GM12878 (cell line): ENCODE results near the gene RIMBP2. TPM values are rescaled to one million over a fixed set of nuclear protein-coding genes. Genes with fewer than 3 reads are reported as not detected.
"Not testable (repeated sequence)": the region's sequence is repeated elsewhere in the genome, so short reads cannot be mapped to it uniquely, and the experiment has no call there.

Source experiments
- ATAC-seq: fragments of 200-7000 bp; cut with Tn5 transposase; 3 replicates; pipeline ENCODE4 v1.9.1; 2020; ENCODE audit warnings: mild to moderate bottlenecking, moderate library complexity
- BruUV-seq: library from RNA; stranded (reverse); fragments of 400-500 nt; replicated peaks from 2 replicates; lab custom pipeline; 2021; lab: Mats Ljungman, UMichigan
- CTCF ChIA-PET: fragments of 300-600 bp; sonication (Branson Sonifier 250); formaldehyde crosslinking; extraction: SDS; loops from one replicate; lab custom pipeline; 2021; ENCODE audit warnings: inconsistent platforms; lab: Yijun Ruan, JAX
- POLR2A ChIA-PET: fragments of 350-600 bp; formaldehyde crosslinking; extraction: SDS; loops from one replicate; lab custom pipeline; 2021; ENCODE audit warnings: inconsistent platforms; lab: Charles Lee
- RAD21 ChIA-PET: fragments of 300-600 bp; sonication (Branson Sonifier 250); formaldehyde crosslinking; loops from one replicate; lab custom pipeline; 2023; ENCODE audit warnings: antibody characterized with exemption; ENCODE audit not compliant: unreplicated experiment; lab: Charles Lee
- SMC1A ChIA-PET: fragments of 300-600 bp; sonication (Branson Sonifier 250); formaldehyde crosslinking; loops from one replicate; lab custom pipeline; 2023; ENCODE audit not compliant: unreplicated experiment, uncharacterized antibody; lab: Charles Lee
- DNase-seq: peaks from one replicate; pipeline ENCODE4 v3.0.0-alpha.2; 2011; ENCODE audit warnings: low read depth, low spot score
- FAIRE-seq: peaks from 3 replicates; lab custom pipeline; 2011; peaks lifted over from hg19 to GRCh38; lab: Jason Lieb, UNC
- H2AFZ ChIP-seq: 2 replicates; pipeline ENCODE4 v1.6.0; 2011; ENCODE audit warnings: low read depth, low read length, control low read depth; ENCODE audit not compliant: control insufficient read depth
- H3K27ac ChIP-seq: 2 replicates; pipeline ENCODE4 v1.5.1; 2011; ENCODE audit warnings: control low read depth; ENCODE audit not compliant: control insufficient read depth, insufficient read depth
- H3K27me3 ChIP-seq, 2 experiments: replicated peaks in 1 of 2; 2 replicates each; pipeline versions ENCODE4 v1.6.0 to v1.6.1; 2011; ENCODE audit warnings: low read length in 1 of 2; ENCODE audit not compliant: control insufficient read depth in 2 of 2, insufficient read depth in 2 of 2
- H3K36me3 ChIP-seq, 2 experiments: 2 replicates each; pipeline ENCODE4 v1.5.1; 2011; ENCODE audit warnings: low read length in 1 of 2; ENCODE audit not compliant: control insufficient read depth in 2 of 2, insufficient read depth in 2 of 2
- H3K4me1 ChIP-seq: 2 replicates; pipeline ENCODE4 v1.6.1; 2011; ENCODE audit warnings: mild to moderate bottlenecking, low read length, moderate library complexity, mixed read lengths; ENCODE audit not compliant: control insufficient read depth, insufficient read depth
- H3K4me2 ChIP-seq: 2 replicates; pipeline ENCODE4 v1.6.0; 2011; ENCODE audit warnings: control low read depth; ENCODE audit not compliant: control insufficient read depth, insufficient read depth
- H3K4me3 ChIP-seq: fragments of 200-600 bp; sonication (generic); 2 replicates; pipeline ENCODE4 v1.5.1; 2016
- H3K79me2 ChIP-seq: 2 replicates; pipeline ENCODE4 v1.6.0; 2011; ENCODE audit warnings: low read length; ENCODE audit not compliant: control insufficient read depth, insufficient read depth
- H3K9ac ChIP-seq: 2 replicates; pipeline ENCODE4 v1.8.0; 2011; ENCODE audit warnings: low read length, control low read depth, mixed read lengths; ENCODE audit not compliant: control insufficient read depth, insufficient read depth
- H3K9me3 ChIP-seq: replicated peaks from 3 replicates; pipeline ENCODE4 v1.5.1; 2011; ENCODE audit warnings: mild to moderate bottlenecking, low read length; ENCODE audit not compliant: control insufficient read depth, insufficient read depth
- H4K20me1 ChIP-seq: 2 replicates; pipeline ENCODE4 v1.6.0; 2011; ENCODE audit not compliant: control insufficient read depth, insufficient read depth
- BHLHE40 ChIP-seq, 2 experiments: fragments of 450-650 bp in 1 of 2; IDR thresholded peaks; 2 replicates each; pipeline ENCODE4 v1.6.1; 2011 to 2017; ENCODE audit warnings: low read depth in 2 of 2, borderline replicate concordance in 1 of 2, improper control_type of control experiment in 1 of 2, low read length in 1 of 2, mild to moderate bottlenecking in 1 of 2
- CREM ChIP-seq: IDR thresholded peaks from 2 replicates; pipeline ENCODE4 v1.6.1; 2014; ENCODE audit warnings: antibody characterized with exemption, low read depth
- MYB ChIP-seq: fragments of 150-350 bp; IDR thresholded peaks from 2 replicates; pipeline ENCODE4 v1.6.1; 2014; ENCODE audit warnings: mild to moderate bottlenecking, low read depth, low read length, borderline replicate concordance
- NFXL1 ChIP-seq: fragments of 450-650 bp; IDR thresholded peaks from 2 replicates; pipeline ENCODE4 v1.6.1; 2017; ENCODE audit warnings: antibody characterized with exemption, mild to moderate bottlenecking, borderline replicate concordance
- PAX5 ChIP-seq: IDR thresholded peaks from 2 replicates; pipeline ENCODE4 v1.6.1; 2011; ENCODE audit warnings: low read depth, low read length, borderline replicate concordance
- STAT1 ChIP-seq: fragments of 450-650 bp; conservative IDR thresholded peaks from 2 replicates; pipeline ENCODE4 v1.6.1; 2014; ENCODE audit warnings: antibody characterized with exemption, mild to moderate bottlenecking
- YBX1 ChIP-seq: fragments of 450-650 bp; IDR thresholded peaks from 2 replicates; pipeline ENCODE4 v1.6.1; 2016; ENCODE audit warnings: antibody characterized with exemption
- ZNF384 ChIP-seq: IDR thresholded peaks from 2 replicates; pipeline ENCODE4 v1.6.1; 2012; ENCODE audit warnings: low read depth, mild to moderate bottlenecking, low read length, improper control_type of control experiment, borderline replicate concordance
- WGBS: methylation state at CpG from one replicate; pipeline ENCODE4 v1.1.6; 2016; ENCODE audit warnings: low lambda C conversion rate; ENCODE audit not compliant: insufficient replicate concordance, insufficient coverage; ENCODE audit errors: missing lambda C conversion rate; 5-methylcytosine and 5-hydroxymethylcytosine counted together
- in situ Hi-C: fragments of 300-500 bp; cut with MboI; formaldehyde crosslinking; loops from 9 replicates; pipeline ENCODE4 v1.14.3; 2018; ENCODE audit warnings: mixed read lengths
- intact Hi-C: fragments of 100-400 bp; cut with micrococcal nuclease; formaldehyde crosslinking; loops from one replicate; pipeline ENCODE4 v1.14.2; 2022; ENCODE audit not compliant: unreplicated experiment
- polyA plus RNA-seq, 11 experiments: library from polyadenylated mRNA; depleted of rRNA in 4 of 11; unstranded in 6 of 11; stranded (reverse) in 5 of 11; fragments of >200 nt; fragmentation: Nextera tagmentation in 4 of 11; fragmentation: Illumina TruSeq in 1 of 11; extraction: Ambion mirVana in 4 of 11; extraction: Trizol in 1 of 11; gene quantifications; 1 replicate in 1 of 11; 2 replicates in 10 of 11; pipeline versions ENCODE4 v1.2.1 to v1.2.3, GENCODE V29; 2011 to 2016; ENCODE audit warnings: inconsistent platforms in 2 of 11, missing spikeins in 2 of 11, low read depth in 1 of 11
- total RNA-seq, 4 experiments: library from RNA; depleted of rRNA in 3 of 4; stranded (reverse); fragments of >200 nt in 3 of 4; fragmentation: Illumina TruSeq in 1 of 4; extraction: Trizol in 1 of 4; gene quantifications; 2 replicates each; pipeline versions ENCODE4 v1.2.1 to v1.2.3, GENCODE V29; 2013 to 2021
- TF ChIP-seq, protein P1 (sequence below): fragments of 450-650 bp; formaldehyde crosslinking; IDR thresholded peaks from 2 replicates; pipeline ENCODE4 v1.4.0; 2022; ENCODE audit warnings: mild to moderate bottlenecking, moderate library complexity
- TF ChIP-seq, protein P2 (sequence below): fragments of 450-650 bp; IDR thresholded peaks from 2 replicates; pipeline ENCODE4 v1.6.1; 2017; ENCODE audit warnings: borderline replicate concordance

Gene RIMBP2
- total and polyA plus RNA-seq, 10 of the 15 experiments (the other 5 are each of a cell fraction or from before 2014, with no cell fraction given), result 0.04 to 2.9 (median 0.07) TPM; not detected in 1

DNA sequence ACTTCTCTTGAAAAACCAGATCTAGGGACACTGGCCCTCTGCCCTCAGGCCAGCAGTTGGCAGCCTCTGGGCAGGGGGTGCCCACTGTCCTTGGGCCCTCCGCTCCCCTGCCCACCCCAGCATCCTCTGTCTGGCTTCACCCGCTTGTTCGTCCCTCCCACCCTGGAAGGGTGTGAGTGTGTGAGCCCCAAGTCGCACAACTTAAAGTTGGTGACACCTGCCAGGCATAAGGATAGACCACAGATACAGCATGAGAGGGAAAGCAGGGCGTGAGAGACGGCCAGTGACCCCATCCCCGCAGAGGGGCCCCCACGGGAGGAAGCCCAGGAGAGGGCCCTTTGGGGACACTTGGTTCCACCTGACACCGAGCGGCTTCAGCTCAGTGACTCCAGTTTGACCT lies 23.5 kb upstream of the RIMBP2 start:
- no peak overlapping the region for H2AFZ ChIP-seq
- intact Hi-C loops (no loop called here), in situ Hi-C loops (no loop called here)
- BruUV-seq, result no TSS peak
- no peaks in the 10 kb centered on the region for H3K4me1 ChIP-seq
- no peak overlapping the region for H3K9ac ChIP-seq
- ChIA-PET SMC1A (no interaction called here), POLR2A (no interaction called here), RAD21 (interaction anchor here (1.1 kb wide), 1 partner anchor 24 kb away, joined by 3 read pairs; the partner anchor contains the start of gene RIMBP2), CTCF (no interaction called here)
- no peak for DNase-seq
- H3K27me3 ChIP-seq, result no peaks in the 10 kb centered on the region
- no peak for FAIRE-seq
- no peaks in the 10 kb centered on the region for H4K20me1 ChIP-seq
- no peaks in the 10 kb centered on the region for H3K9me3 ChIP-seq
- H3K27ac ChIP-seq, result no peak overlapping the region
- TF ChIP-seq ZNF384 (no peak), BHLHE40 (IDR thresholded peaks at IDR 0.05; ENCODE audit: borderline replicate concordance in 1 of 2, low read depth in 2 of 2, low read length in 1 of 2) (no peak), CREM (no peak), PAX5 (no peak), NFXL1 (no peak), STAT1 (no peak), YBX1 (no peak), MYB (no peak)
- TF ChIP-seq, protein P1, sequence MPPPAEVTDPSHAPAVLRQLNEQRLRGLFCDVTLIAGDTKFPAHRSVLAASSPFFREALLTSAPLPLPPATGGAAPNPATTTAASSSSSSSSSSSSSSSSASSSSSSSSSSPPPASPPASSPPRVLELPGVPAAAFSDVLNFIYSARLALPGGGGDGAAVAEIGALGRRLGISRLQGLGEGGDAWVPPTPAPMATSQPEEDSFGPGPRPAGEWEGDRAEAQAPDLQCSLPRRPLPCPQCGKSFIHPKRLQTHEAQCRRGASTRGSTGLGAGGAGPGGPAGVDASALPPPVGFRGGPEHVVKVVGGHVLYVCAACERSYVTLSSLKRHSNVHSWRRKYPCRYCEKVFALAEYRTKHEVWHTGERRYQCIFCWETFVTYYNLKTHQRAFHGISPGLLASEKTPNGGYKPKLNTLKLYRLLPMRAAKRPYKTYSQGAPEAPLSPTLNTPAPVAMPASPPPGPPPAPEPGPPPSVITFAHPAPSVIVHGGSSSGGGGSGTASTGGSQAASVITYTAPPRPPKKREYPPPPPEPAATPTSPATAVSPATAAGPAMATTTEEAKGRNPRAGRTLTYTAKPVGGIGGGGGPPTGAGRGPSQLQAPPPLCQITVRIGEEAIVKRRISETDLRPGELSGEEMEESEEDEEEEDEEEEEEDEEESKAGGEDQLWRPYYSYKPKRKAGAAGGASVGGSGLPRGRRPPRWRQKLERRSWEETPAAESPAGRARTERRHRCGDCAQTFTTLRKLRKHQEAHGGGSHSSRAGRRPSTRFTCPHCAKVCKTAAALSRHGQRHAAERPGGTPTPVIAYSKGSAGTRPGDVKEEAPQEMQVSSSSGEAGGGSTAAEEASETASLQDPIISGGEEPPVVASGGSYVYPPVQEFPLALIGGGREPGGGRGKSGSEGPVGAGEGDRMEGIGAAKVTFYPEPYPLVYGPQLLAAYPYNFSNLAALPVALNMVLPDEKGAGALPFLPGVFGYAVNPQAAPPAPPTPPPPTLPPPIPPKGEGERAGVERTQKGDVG (CRISPR knock-in tag), result no peak
- TF ChIP-seq, protein P2, sequence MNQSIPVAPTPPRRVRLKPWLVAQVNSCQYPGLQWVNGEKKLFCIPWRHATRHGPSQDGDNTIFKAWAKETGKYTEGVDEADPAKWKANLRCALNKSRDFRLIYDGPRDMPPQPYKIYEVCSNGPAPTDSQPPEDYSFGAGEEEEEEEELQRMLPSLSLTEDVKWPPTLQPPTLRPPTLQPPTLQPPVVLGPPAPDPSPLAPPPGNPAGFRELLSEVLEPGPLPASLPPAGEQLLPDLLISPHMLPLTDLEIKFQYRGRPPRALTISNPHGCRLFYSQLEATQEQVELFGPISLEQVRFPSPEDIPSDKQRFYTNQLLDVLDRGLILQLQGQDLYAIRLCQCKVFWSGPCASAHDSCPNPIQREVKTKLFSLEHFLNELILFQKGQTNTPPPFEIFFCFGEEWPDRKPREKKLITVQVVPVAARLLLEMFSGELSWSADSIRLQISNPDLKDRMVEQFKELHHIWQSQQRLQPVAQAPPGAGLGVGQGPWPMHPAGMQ, result no peak
- H3K4me2 ChIP-seq, result no peak overlapping the region
- no peak overlapping the region for H3K4me3 ChIP-seq
- no peak for ATAC-seq
- WGBS, result 52% methylated on average over 10 of the region's 10 CpGs
- H3K79me2 ChIP-seq, result no peaks in the 10 kb centered on the region
- H3K36me3 ChIP-seq, result no peaks in the 10 kb centered on the region

DNA sequence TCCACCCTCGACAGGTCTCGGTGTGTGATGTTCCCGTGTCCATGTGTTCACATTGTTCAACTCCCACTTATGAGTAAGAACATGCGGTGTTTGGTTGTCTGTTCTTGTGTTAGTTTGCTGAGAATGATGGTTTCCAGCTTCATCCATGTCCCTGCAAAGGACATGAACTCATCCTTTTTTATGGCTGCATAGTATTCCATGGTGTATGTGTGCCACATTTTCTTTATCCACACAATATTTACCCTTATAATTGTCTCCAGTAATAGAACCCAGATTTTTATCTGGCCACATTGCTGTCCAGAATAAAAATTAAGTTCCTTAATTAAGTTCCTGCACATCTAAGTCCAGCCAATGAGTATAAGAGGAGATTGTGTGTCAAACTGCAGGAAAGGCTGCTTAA lies 22.3 kb upstream of the RIMBP2 start:
- H3K9me3 ChIP-seq, BruUV-seq, H3K9ac ChIP-seq, H3K4me1 ChIP-seq, H2AFZ ChIP-seq, H3K27ac ChIP-seq, H3K4me3 ChIP-seq, in situ Hi-C loops, intact Hi-C loops, H3K27me3 ChIP-seq, SMC1A ChIA-PET, ATAC-seq, H4K20me1 ChIP-seq, H3K36me3 ChIP-seq, H3K4me2 ChIP-seq, H3K79me2 ChIP-seq, FAIRE-seq, DNase-seq: not testable (repeated sequence)
- ChIA-PET RAD21 (interaction anchor here (1.1 kb wide), 2 partner anchors 9 to 22 kb away, joined by 3 read pairs; partner anchors contain the start of gene RIMBP2), CTCF (interaction anchor here (0.7 to 1.0 kb wide), 2 partner anchors 9 to 21 kb away, joined by 4 read pairs; no protein-coding TSS in a partner anchor), POLR2A (interaction anchor here (0.6 kb wide), 1 partner anchor 1150 kb away, joined by 3 read pairs; no protein-coding TSS in a partner anchor)
- WGBS, result 75% methylated on average over 4 of the region's 4 CpGs
